MM.1S (cell line): ENCODE data around the gene SERPINB6.

Experiments
- DNase-seq: peaks from one replicate; pipeline ENCODE4 v3.0.0-alpha.2; 2015
- H2AFZ ChIP-seq: fragments of 300-600 bp; sonication (generic); 2 replicates; pipeline ENCODE4 v1.6.0; 2016; ENCODE audit warnings: antibody characterized with exemption, low read length
- H3F3A ChIP-seq: fragments of 300-600 bp; sonication (generic); 2 replicates; pipeline ENCODE4 v1.6.1; 2016; ENCODE audit warnings: mild to moderate bottlenecking, antibody characterized with exemption, low read length, moderate library complexity, mixed read lengths; ENCODE audit not compliant: insufficient read depth
- H3K27ac ChIP-seq: fragments of 300-600 bp; sonication (generic); 2 replicates; pipeline ENCODE4 v1.5.1; 2016; ENCODE audit warnings: mild to moderate bottlenecking, low read length
- H3K27me3 ChIP-seq: fragments of 300-600 bp; sonication (generic); replicated peaks from 2 replicates; pipeline ENCODE4 v1.6.0; 2016; ENCODE audit warnings: low read length; ENCODE audit not compliant: insufficient read depth
- H3K36me3 ChIP-seq: fragments of 300-600 bp; sonication (generic); replicated peaks from 2 replicates; pipeline ENCODE4 v1.6.1; 2016; ENCODE audit warnings: mild to moderate bottlenecking, low read length, mixed read lengths; ENCODE audit not compliant: insufficient read depth
- H3K4me1 ChIP-seq: fragments of 300-600 bp; sonication (generic); 2 replicates; pipeline ENCODE4 v1.6.1; 2016; ENCODE audit warnings: low read length, mixed read lengths
- H3K4me2 ChIP-seq: fragments of 300-600 bp; sonication (generic); 2 replicates; pipeline ENCODE4 v1.6.0; 2016; ENCODE audit warnings: low read depth, low read length
- H3K4me3 ChIP-seq: fragments of 300-600 bp; sonication (generic); 2 replicates; pipeline ENCODE4 v1.5.1; 2016; ENCODE audit warnings: low read length, mixed read lengths
- H3K79me2 ChIP-seq: fragments of 300-600 bp; sonication (generic); 2 replicates; pipeline ENCODE4 v1.6.1; 2016; ENCODE audit warnings: mixed run types, low read length, mixed read lengths
- H3K9ac ChIP-seq: fragments of 300-600 bp; sonication (generic); 2 replicates; pipeline ENCODE4 v1.6.1; 2016; ENCODE audit warnings: low read length, mixed read lengths
- H3K9me2 ChIP-seq: fragments of 300-600 bp; sonication (generic); replicated peaks from 2 replicates; pipeline ENCODE4 v1.6.1; 2016; ENCODE audit warnings: mild to moderate bottlenecking, low read length, mixed read lengths; ENCODE audit not compliant: insufficient read depth
- H3K9me3 ChIP-seq: fragments of 300-600 bp; sonication (generic); replicated peaks from 2 replicates; pipeline ENCODE4 v1.6.1; 2016; ENCODE audit warnings: mild to moderate bottlenecking, low read length, mixed read lengths; ENCODE audit not compliant: insufficient read depth
- H4K20me1 ChIP-seq: fragments of 300-600 bp; sonication (generic); 2 replicates; pipeline ENCODE4 v1.6.1; 2016; ENCODE audit warnings: mild to moderate bottlenecking, low read length, moderate library complexity, mixed read lengths; ENCODE audit not compliant: insufficient read depth
- CTCF ChIP-seq: fragments of 300-600 bp; sonication (generic); IDR thresholded peaks from 2 replicates; pipeline ENCODE4 v1.5.1; 2016; ENCODE audit warnings: antibody characterized with exemption, low read length, mixed read lengths
- EZH2 ChIP-seq: fragments of 300-600 bp; sonication (generic); optimal IDR thresholded peaks from 2 replicates; pipeline ENCODE3; 2017; ENCODE audit warnings: low read depth, mild to moderate bottlenecking, antibody characterized with exemption, low read length, mixed read lengths
- EZH2phosphoT487 ChIP-seq: fragments of 300-600 bp; sonication (generic); IDR thresholded peaks from 2 replicates; pipeline ENCODE4 v1.6.1; 2018; ENCODE audit warnings: antibody characterized with exemption, low read length

SERPINB6 gene

DNA sequence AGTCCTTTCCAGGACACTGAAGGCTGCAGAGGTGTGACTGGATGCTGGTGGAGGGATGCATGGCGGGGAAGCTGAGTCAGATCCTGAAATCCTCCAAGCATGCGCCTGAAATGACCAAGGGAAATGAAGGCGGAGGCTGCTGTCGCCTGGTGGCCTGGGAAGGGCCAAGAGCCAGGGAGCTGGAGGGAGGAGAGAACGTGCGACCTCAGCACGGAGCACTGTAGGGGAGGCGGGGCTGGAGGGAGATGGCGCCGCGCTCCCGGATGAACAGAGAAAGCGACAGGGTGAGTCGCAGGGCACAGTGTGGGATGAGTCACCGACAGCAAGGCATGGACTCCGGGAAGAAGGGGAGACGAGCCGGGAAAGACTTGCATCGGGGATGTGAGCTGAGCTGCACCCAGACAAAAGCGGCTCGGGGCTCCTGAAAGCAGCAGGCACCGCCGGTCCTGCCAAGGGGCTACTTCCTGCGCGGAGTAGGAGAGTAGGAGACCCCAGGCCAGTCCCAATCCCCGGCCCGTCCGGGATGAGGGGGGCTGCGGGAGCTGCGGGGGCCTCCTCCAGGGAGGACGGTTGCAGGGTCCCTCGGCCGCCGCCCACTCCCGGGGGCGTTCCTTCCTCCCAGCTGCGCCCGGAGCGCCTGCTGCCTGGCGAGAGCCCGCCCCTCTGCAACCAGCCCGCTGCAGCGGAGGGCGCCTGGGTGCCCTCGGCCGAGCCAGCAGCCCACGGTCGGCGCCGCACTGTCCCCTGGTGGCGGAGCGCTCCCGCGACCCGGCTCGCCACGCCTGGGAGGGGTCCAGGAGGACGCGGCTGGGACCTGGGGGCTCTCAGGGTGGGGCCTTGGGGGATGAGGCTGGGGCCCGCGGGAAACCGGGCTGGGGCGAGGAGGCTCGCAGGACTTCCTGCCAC, 17.3 kb upstream of the SERPINB6 start:
- TF ChIP-seq CTCF (peak; percentile 79), EZH2 (no peak)
- H3K27ac ChIP-seq = peak overlapping the region; percentile 88
- H3K36me3 ChIP-seq = no peaks in the 10 kb centered on the region
- no peaks in the 10 kb centered on the region for H4K20me1 ChIP-seq
- no peaks in the 10 kb centered on the region for H3K9me3 ChIP-seq
- H3K9me2 ChIP-seq = no peaks in the 10 kb centered on the region
- H3F3A ChIP-seq = peaks cover 28% of the 10 kb centered on the region
- no peaks in the 10 kb centered on the region for H3K79me2 ChIP-seq
- peak overlapping the region; percentile 91 for H3K9ac ChIP-seq
- peak overlapping the region; percentile 60 for H2AFZ ChIP-seq
- DNase-seq = peak; percentile 80
- H3K4me3 ChIP-seq = peak overlapping the region; percentile 75
- peak overlapping the region; percentile 91 for H3K4me2 ChIP-seq
- no peaks in the 10 kb centered on the region for H3K27me3 ChIP-seq
- H3K4me1 ChIP-seq = peaks cover 7% of the 10 kb centered on the region

- H3K4me3 ChIP-seq = peak overlapping the region; percentile 75
- peak overlapping the region; percentile 60 for H2AFZ ChIP-seq
- H3K9me2 ChIP-seq = no peaks in the 10 kb centered on the region
- no peak for DNase-seq
- H3K79me2 ChIP-seq = no peaks in the 10 kb centered on the region
- H3F3A ChIP-seq = peaks cover 28% of the 10 kb centered on the region
- TF ChIP-seq CTCF (no peak), EZH2 (no peak), EZH2phosphoT487 (no peak)
- no peaks in the 10 kb centered on the region for H3K9me3 ChIP-seq
- no peaks in the 10 kb centered on the region for H3K27me3 ChIP-seq
- H3K4me2 ChIP-seq = peak overlapping the region; percentile 91
- peak overlapping the region; percentile 91 for H3K9ac ChIP-seq
- no peaks in the 10 kb centered on the region for H4K20me1 ChIP-seq
- H3K36me3 ChIP-seq = no peaks in the 10 kb centered on the region
- peak overlapping the region; percentile 88; the same call in 1 of the 2 replicates for H3K27ac ChIP-seq
- H3K4me1 ChIP-seq = peaks cover 7% of the 10 kb centered on the region
Measured at GRCh38 chr6:2988094-2988425, 16.7 kb upstream of the SERPINB6 start.

DNA sequence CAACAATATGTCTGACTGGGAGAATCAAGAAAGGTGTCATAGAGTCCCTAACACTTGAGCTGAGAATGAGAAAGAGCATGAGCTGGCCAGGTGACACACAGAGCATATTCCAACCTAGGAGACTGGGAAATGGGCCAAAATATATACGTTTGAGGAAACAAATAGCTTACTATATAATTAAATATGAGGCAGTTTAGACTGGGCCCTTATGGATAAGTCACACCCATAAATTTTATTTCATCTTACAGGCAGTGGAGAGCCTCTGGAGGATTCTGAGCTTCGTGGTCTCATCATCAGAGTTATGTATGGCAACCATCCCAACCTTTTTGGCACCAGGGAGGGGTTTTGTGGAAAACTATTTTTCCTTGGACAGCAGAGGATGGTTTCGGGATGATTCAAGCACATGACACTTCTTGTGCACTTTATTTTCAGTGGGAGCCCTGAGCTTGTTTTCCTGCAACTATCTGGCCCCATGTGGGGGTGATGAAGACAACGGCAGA, 15.4 kb upstream of the SERPINB6 start:
- DNase-seq = no peak
- Histone ChIP-seq H3K9me2 (no peaks in the 10 kb centered on the region), H3K4me3 (no peak overlapping the region), H3K36me3 (no peaks in the 10 kb centered on the region), H3K79me2 (no peaks in the 10 kb centered on the region), H4K20me1 (no peaks in the 10 kb centered on the region), H3K27ac (no peak overlapping the region), H3K4me1 (peaks cover 7% of the 10 kb centered on the region), H3F3A (peaks cover 28% of the 10 kb centered on the region), H3K9me3 (no peaks in the 10 kb centered on the region), H2AFZ (no peak overlapping the region), H3K9ac (no peak overlapping the region), H3K27me3 (no peaks in the 10 kb centered on the region), H3K4me2 (no peak overlapping the region)
- no peak for TF ChIP-seq EZH2phosphoT487
- TF ChIP-seq CTCF = no peak
- TF ChIP-seq EZH2 = no peak
